K562 (cell line): ENCODE measurements around the gene G6PC2. TPM values are rescaled to one million over a fixed set of nuclear protein-coding genes. Genes with fewer than 3 reads are reported as not detected.

Source experiments
- ATAC-seq: fragments of 200-7000 bp; cut with Tn5 transposase; 3 replicates; pipeline ENCODE4 v1.9.1; 2020; ENCODE audit warnings: moderate library complexity
- BruUV-seq: library from RNA; stranded (reverse); fragments of 400-500 nt; replicated peaks from 2 replicates; lab custom pipeline; 2021; lab: Mats Ljungman, UMichigan
- CTCF ChIA-PET: fragments of 300-600 bp; formaldehyde crosslinking; extraction: SDS; loops from one replicate; lab custom pipeline; 2021; ENCODE audit warnings: low intra/inter-chr PET ratio; lab: Yijun Ruan, JAX
- POLR2A ChIA-PET: fragments of 300-600, 350-650 bp; sonication (Branson Sonifier 250); formaldehyde crosslinking; extraction: SDS; loops from one replicate; lab custom pipeline; 2021; ENCODE audit warnings: antibody characterized with exemption, inconsistent platforms; lab: Yijun Ruan, JAX
- DNase-seq, 4 experiments: peaks; one replicate each; pipeline versions ENCODE4 v3.0.0 to v3.0.0-alpha.2; 2011 to 2018; ENCODE audit warnings: low spot score in 3 of 4, mixed read lengths in 3 of 4; ENCODE audit errors: extremely low read depth in 1 of 4
- FAIRE-seq: peaks from 2 replicates; lab custom pipeline; 2011; peaks lifted over from hg19 to GRCh38; lab: Jason Lieb, UNC
- H2AFZ ChIP-seq: 2 replicates; pipeline ENCODE4 v1.6.0; 2011; ENCODE audit warnings: low read depth, low read length, control low read depth, inconsistent platforms
- H3K27ac ChIP-seq: fragments of 200-600 bp; 3 replicates; pipeline ENCODE4 v1.8.0; 2011; ENCODE audit warnings: low read depth, mild to moderate bottlenecking, control low read depth, inconsistent platforms, low read length, moderate library complexity, mixed read lengths; ENCODE audit errors: extremely low read depth
- H3K27me3 ChIP-seq, 2 experiments: fragments of 300-600 bp in 1 of 2; 2 replicates in 1 of 2; 3 replicates in 1 of 2; pipeline versions ENCODE4 v1.6.0 to v1.8.0; 2011; ENCODE audit warnings: inconsistent platforms in 2 of 2, low read length in 2 of 2, mild to moderate bottlenecking in 1 of 2, mixed read lengths in 1 of 2, moderate library complexity in 1 of 2; ENCODE audit not compliant: control insufficient read depth in 2 of 2, insufficient read depth in 2 of 2
- H3K36me3 ChIP-seq: fragments of 300-600 bp; 3 replicates; pipeline ENCODE4 v1.8.0; 2011; ENCODE audit warnings: mild to moderate bottlenecking, low read length, inconsistent platforms; ENCODE audit not compliant: control insufficient read depth, insufficient read depth
- H3K4me1 ChIP-seq, 2 experiments: fragments of 200-600 bp in 1 of 2; replicated peaks in 1 of 2; 2 replicates in 1 of 2; 3 replicates in 1 of 2; pipeline versions ENCODE4 v1.5.1 to v1.8.0; 2011; ENCODE audit warnings: inconsistent platforms in 2 of 2, low read length in 2 of 2, mild to moderate bottlenecking in 1 of 2, mixed read lengths in 1 of 2, moderate library complexity in 1 of 2; ENCODE audit not compliant: control insufficient read depth in 2 of 2, insufficient read depth in 2 of 2
- H3K4me2 ChIP-seq: 2 replicates; pipeline ENCODE4 v1.6.1; 2011; ENCODE audit warnings: low read length, control low read depth, inconsistent platforms, mixed read lengths; ENCODE audit not compliant: insufficient read depth
- H3K4me3 ChIP-seq: fragments of 200-600 bp; sonication (generic), shearing (Covaris generic); 2 replicates; pipeline ENCODE4 v1.5.1; 2016; ENCODE audit warnings: control low read depth, inconsistent platforms
- H3K79me2 ChIP-seq: fragments of 200-600 bp; 3 replicates; pipeline ENCODE4 v1.8.0; 2011; ENCODE audit warnings: low read length, inconsistent platforms; ENCODE audit not compliant: control insufficient read depth, insufficient read depth
- H3K9ac ChIP-seq, 2 experiments: 2 replicates each; pipeline versions ENCODE4 v1.6.0 to v1.6.1; 2011; ENCODE audit warnings: low read depth in 2 of 2, low read length in 2 of 2, control low read depth in 1 of 2, inconsistent platforms in 1 of 2, mild to moderate bottlenecking in 1 of 2, mixed read lengths in 1 of 2; ENCODE audit not compliant: insufficient read depth in 1 of 2
- H3K9me1 ChIP-seq: one replicate; pipeline ENCODE4 v1.6.0; 2011; ENCODE audit warnings: inconsistent platforms, mild to moderate bottlenecking, low read length, moderate library complexity; ENCODE audit not compliant: control insufficient read depth, insufficient read depth
- H3K9me3 ChIP-seq: replicated peaks from 2 replicates; pipeline ENCODE4 v1.5.1; 2011; ENCODE audit warnings: low read depth, low read length, inconsistent platforms; ENCODE audit not compliant: control insufficient read depth, insufficient read depth
- H4K20me1 ChIP-seq: replicated peaks from 2 replicates; pipeline ENCODE4 v1.6.1; 2011; ENCODE audit warnings: low read length, inconsistent platforms, mixed read lengths; ENCODE audit not compliant: control insufficient read depth, insufficient read depth
- CBX3 ChIP-seq, 2 experiments: IDR thresholded peaks; 1 replicate in 1 of 2; 2 replicates in 1 of 2; pipeline ENCODE4 v1.6.1; 2012; ENCODE audit warnings: inconsistent platforms in 2 of 2, low read length in 2 of 2, borderline replicate concordance in 1 of 2, control low read depth in 1 of 2
- LCOR ChIP-seq: sonication (generic); formaldehyde crosslinking; IDR thresholded peaks from 2 replicates; pipeline ENCODE4 v1.8.0; 2022; ENCODE audit warnings: mild to moderate bottlenecking, missing genetic modification reagents
- THAP12 ChIP-seq: fragments of 250-450 bp; sonication (Bioruptor Pico); IDR thresholded peaks from 2 replicates; pipeline ENCODE4 v1.9.0; 2021; ENCODE audit warnings: mild to moderate bottlenecking, inconsistent platforms
- TRIM24 ChIP-seq, 2 experiments: fragments of 450-650 bp; IDR thresholded peaks; 2 replicates each; pipeline ENCODE4 v1.6.1; 2016
- TRIM28 ChIP-seq: fragments of 450-650 bp; IDR thresholded peaks from 2 replicates; pipeline ENCODE4 v1.6.1; 2017
- ZEB2 ChIP-seq: fragments of 450-650 bp; IDR thresholded peaks from 2 replicates; pipeline ENCODE4 v1.6.1; 2016
- ZNF280A ChIP-seq: fragments of 450-650 bp; IDR thresholded peaks from 2 replicates; pipeline ENCODE4 v1.6.1; 2018; ENCODE audit warnings: mild to moderate bottlenecking, low read depth; ENCODE audit not compliant: partially characterized antibody
- ZNF324 ChIP-seq: fragments of 250-450 bp; sonication (Bioruptor Pico); IDR thresholded peaks from 2 replicates; pipeline ENCODE4 v1.4.0; 2020; ENCODE audit warnings: mild to moderate bottlenecking
- ZNF445 ChIP-seq: fragments of 250-450 bp; sonication (Bioruptor Pico); IDR thresholded peaks from 2 replicates; pipeline ENCODE4 v1.4.0; 2020; ENCODE audit warnings: low read depth, mild to moderate bottlenecking, moderate library complexity
- ZNF507 ChIP-seq: conservative IDR thresholded peaks from 2 replicates; pipeline ENCODE4 v1.6.1; 2017; ENCODE audit warnings: missing genetic modification characterization, missing compliant biosample characterization
- ZNF830 ChIP-seq: fragments of 250-450 bp; sonication (Bioruptor Pico); IDR thresholded peaks from 2 replicates; pipeline ENCODE4 v1.5.0; 2021; ENCODE audit warnings: mild to moderate bottlenecking
- WGBS: fragments of 100-300 bp; shearing (Covaris generic); methylation state at CpG from one replicate; pipeline ENCODE4 v1.1.6; 2016; ENCODE audit warnings: low coverage, mixed read lengths; ENCODE audit not compliant: insufficient coverage; ENCODE audit errors: missing lambda C conversion rate; 5-methylcytosine and 5-hydroxymethylcytosine counted together
- in situ Hi-C: fragments of 300-500 bp; cut with MboI; formaldehyde crosslinking; loops from 4 replicates; pipeline ENCODE4 v1.15.0; 2018; ENCODE audit warnings: inconsistent platforms, mixed read lengths
- intact Hi-C: fragments of 100-400 bp; cut with micrococcal nuclease; formaldehyde crosslinking; loops from 2 replicates; pipeline ENCODE4 v1.14.2; 2022
- polyA plus RNA-seq, 8 experiments: library from polyadenylated mRNA; depleted of rRNA in 4 of 8; stranded (reverse) in 5 of 8; unstranded in 3 of 8; fragments of >200 nt; fragmentation: Nextera tagmentation in 2 of 8; fragmentation: Illumina TruSeq in 1 of 8; extraction: Ambion mirVana in 2 of 8; extraction: Trizol in 1 of 8; gene quantifications; 2 replicates each; pipeline versions ENCODE4 v1.2.1 to v1.2.3, GENCODE V29; 2011 to 2014; ENCODE audit warnings: inconsistent platforms in 1 of 8, missing spikeins in 1 of 8
- total RNA-seq, 7 experiments: library from RNA; depleted of rRNA in 6 of 7; stranded (reverse); fragments of >200 nt in 6 of 7; fragmentation: Illumina TruSeq in 2 of 7; extraction: Trizol in 2 of 7; gene quantifications; 2 replicates each; pipeline versions ENCODE4 v1.2.1 to v1.2.3, GENCODE V29; 2011 to 2021; ENCODE audit warnings: low replicate concordance in 1 of 7

Gene G6PC2
- total and polyA plus RNA-seq, 9 of the 15 experiments (the other 6 are each of a cell fraction or from before 2014, with no cell fraction given) = 0.03 to 0.15 TPM; not detected in 7

- FAIRE-seq (no peak), ATAC-seq (no peak), DNase-seq (no peak)
- Histone ChIP-seq H3K36me3 (no peaks in the 10 kb centered on the region), H3K4me1 (no peaks in the 10 kb centered on the region), H3K4me2 (no peak overlapping the region), H3K27me3 (no peaks in the 10 kb centered on the region), H3K9me3 (peaks cover 18% of the 10 kb centered on the region), H3K27ac (no peak overlapping the region), H3K79me2 (no peaks in the 10 kb centered on the region), H3K9me1 (no peaks in the 10 kb centered on the region), H3K4me3 (no peak overlapping the region), H3K9ac (no peak overlapping the region), H2AFZ (no peak overlapping the region), H4K20me1 (no peaks in the 10 kb centered on the region)
- in situ Hi-C loops = loop anchor here (25.0 kb wide), 1 partner anchor 460 kb away; no protein-coding TSS in a partner anchor
- 42% methylated on average over 1 of the region's 1 CpG for WGBS
- intact Hi-C loops = no loop called here
- CTCF ChIA-PET = interaction anchor here (0.6 kb wide), 1 partner anchor 32 kb away, joined by 3 read pairs; no protein-coding TSS in a partner anchor
- no TSS peak for BruUV-seq
- TF ChIP-seq ZNF507 (tag) (peak; percentile 57), ZNF445 (CRISPR knock-in tag) (peak; percentile 95), CBX3 (IDR thresholded peaks at IDR 0.05; ENCODE audit: borderline replicate concordance in 1 of 2, low read length in 2 of 2) (peak in 1 of 2 experiments; percentile 98; a peak in 2 of 3 replicates), ZNF280A (peak; percentile 81), ZEB2 (peak; percentile 44; the same call in 1 of the 2 replicates), ZNF324 (CRISPR knock-in tag) (peak; percentile 100), LCOR (CRISPR knock-in tag) (no peak), ZNF830 (CRISPR knock-in tag) (no peak), TRIM28 (peak; percentile 92), TRIM24 (IDR thresholded peaks at IDR 0.05) (peak in 1 of 2 experiments; percentile 65; a peak in 1 of 4 replicates), THAP12 (no peak)
- POLR2A ChIA-PET = no interaction called here
Observed at GRCh38 chr2:168951871-168952270, 50.8 kb downstream of the G6PC2 start.
